NCI-H748 (cell line): ENCODE results near the gene SLC4A2.
A peak's percentile ranks its signal among the peaks of the same experiment; 100 is the strongest.
"Not testable (repeated sequence)": the region's sequence is repeated elsewhere in the genome, so short reads cannot be mapped to it uniquely, and the experiment has no call there.

ENCODE experiments used
- DNase-seq: peaks from one replicate; lab custom pipeline; 2025; ENCODE audit not compliant: unreplicated experiment; lab: John Stamatoyannopoulos, UW

Gene SLC4A2

GRCh38 chr7:151059367-151060112 is at the start of gene SLC4A2:
SLC4A2 (plus strand) TSS chr7:151059589; CDS start chr7:151061988, 2,399 bp downstream.
- DNase-seq: peak; percentile 84

GRCh38 chr7:151010037-151010306 is 49.4 kb upstream of the SLC4A2 start:
- DNase-seq: no peak

GRCh38 chr7:151010307-151011096 is 48.9 kb upstream of the SLC4A2 start:
- no peak for DNase-seq

GRCh38 chr7:151011097-151011409 is 48.3 kb upstream of the SLC4A2 start:
- DNase-seq: no peak

GRCh38 chr7:151011616-151012015 is 47.8 kb upstream of the SLC4A2 start:
- DNase-seq: not testable (repeated sequence)

- no peak for DNase-seq
These were observed 47.2 kb upstream of the SLC4A2 start for GRCh38 chr7:151012031-151012692.

GRCh38 chr7:151012911-151013347 is 46.5 kb upstream of the SLC4A2 start:
- peak; percentile 48 for DNase-seq

GRCh38 chr7:151013356-151013732 is 46.0 kb upstream of the SLC4A2 start:
- DNase-seq: no peak

- peak; percentile 17 for DNase-seq
These were observed 45.5 kb upstream of the SLC4A2 start for GRCh38 chr7:151013733-151014497.

- no peak for DNase-seq
These were observed 44.4 kb upstream of the SLC4A2 start for GRCh38 chr7:151014950-151015349.

GRCh38 chr7:151015967-151016366 is 43.4 kb upstream of the SLC4A2 start:
- DNase-seq: no peak

GRCh38 chr7:151016505-151016904 is 42.9 kb upstream of the SLC4A2 start:
- DNase-seq: no peak

GRCh38 chr7:151016942-151017341 is 42.4 kb upstream of the SLC4A2 start:
- DNase-seq: no peak

- peak; percentile 29 for DNase-seq
These were observed 41.9 kb upstream of the SLC4A2 start for GRCh38 chr7:151017370-151017952.

GRCh38 chr7:151017953-151018420 is 41.4 kb upstream of the SLC4A2 start:
- peak; percentile 71 for DNase-seq

- peak; percentile 13 for DNase-seq
These were observed 40.8 kb upstream of the SLC4A2 start for GRCh38 chr7:151018421-151019129.

GRCh38 chr7:151019130-151019447 is 40.3 kb upstream of the SLC4A2 start:
- DNase-seq: no peak

- no peak for DNase-seq
These were observed 39.2 kb upstream of the SLC4A2 start for GRCh38 chr7:151020231-151020630.

GRCh38 chr7:151023232-151023631 is 36.2 kb upstream of the SLC4A2 start:
- no peak for DNase-seq

- DNase-seq: no peak
These were observed 34.8 kb upstream of the SLC4A2 start, which contains the start of gene ATG9B for GRCh38 chr7:151024435-151025056. ATG9B (minus strand) TSS chr7:151024494; CDS start chr7:151024423, 71 bp downstream.
